Fibroblast of mammary gland (primary cell): Measurements from ENCODE around the gene DEPDC5.

Experiments
- DNase-seq: peaks from one replicate; pipeline ENCODE4 v3.0.0-alpha.2; 2010; ENCODE audit warnings: low read depth
- H3K4me3 ChIP-seq: 2 replicates; pipeline ENCODE4 v1.5.1; 2011; ENCODE audit warnings: low read depth, mild to moderate bottlenecking, low read length, moderate library complexity; ENCODE audit not compliant: control insufficient read depth
- TF ChIP-seq, protein P1 (sequence below): conservative IDR thresholded peaks from 2 replicates; pipeline ENCODE4 v1.5.1; 2011; ENCODE audit warnings: low read depth, low read length, inconsistent platforms; ENCODE audit not compliant: control insufficient read depth, insufficient read depth

DEPDC5 gene

GRCh38 chr22:31861226-31861840 lies 107.5 kb downstream of the DEPDC5 start:
- H3K4me3 ChIP-seq, result no peak overlapping the region
- peak; percentile 81 for DNase-seq
- TF ChIP-seq, protein P1, sequence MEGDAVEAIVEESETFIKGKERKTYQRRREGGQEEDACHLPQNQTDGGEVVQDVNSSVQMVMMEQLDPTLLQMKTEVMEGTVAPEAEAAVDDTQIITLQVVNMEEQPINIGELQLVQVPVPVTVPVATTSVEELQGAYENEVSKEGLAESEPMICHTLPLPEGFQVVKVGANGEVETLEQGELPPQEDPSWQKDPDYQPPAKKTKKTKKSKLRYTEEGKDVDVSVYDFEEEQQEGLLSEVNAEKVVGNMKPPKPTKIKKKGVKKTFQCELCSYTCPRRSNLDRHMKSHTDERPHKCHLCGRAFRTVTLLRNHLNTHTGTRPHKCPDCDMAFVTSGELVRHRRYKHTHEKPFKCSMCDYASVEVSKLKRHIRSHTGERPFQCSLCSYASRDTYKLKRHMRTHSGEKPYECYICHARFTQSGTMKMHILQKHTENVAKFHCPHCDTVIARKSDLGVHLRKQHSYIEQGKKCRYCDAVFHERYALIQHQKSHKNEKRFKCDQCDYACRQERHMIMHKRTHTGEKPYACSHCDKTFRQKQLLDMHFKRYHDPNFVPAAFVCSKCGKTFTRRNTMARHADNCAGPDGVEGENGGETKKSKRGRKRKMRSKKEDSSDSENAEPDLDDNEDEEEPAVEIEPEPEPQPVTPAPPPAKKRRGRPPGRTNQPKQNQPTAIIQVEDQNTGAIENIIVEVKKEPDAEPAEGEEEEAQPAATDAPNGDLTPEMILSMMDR, result no peak

DNA sequence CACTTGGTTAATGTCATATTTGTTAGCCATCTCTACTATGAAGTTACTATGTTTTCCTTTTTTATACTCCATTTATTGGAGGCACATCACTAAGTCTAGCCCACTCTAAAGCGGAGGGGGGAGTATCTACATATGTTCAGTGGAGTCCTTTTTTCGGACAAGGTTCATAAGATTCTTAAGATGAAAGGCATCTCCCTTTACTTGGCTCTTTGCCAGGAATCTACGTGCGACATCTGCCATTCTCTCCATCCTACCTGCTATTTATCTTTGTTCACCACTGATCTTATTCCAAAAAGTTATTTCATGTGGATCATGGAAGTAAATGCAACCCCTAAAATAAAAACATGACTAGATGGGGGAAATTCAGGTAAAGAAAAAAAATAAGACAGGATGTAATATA lies 113.1 kb downstream of the DEPDC5 start:
- no peak overlapping the region for H3K4me3 ChIP-seq

DNA sequence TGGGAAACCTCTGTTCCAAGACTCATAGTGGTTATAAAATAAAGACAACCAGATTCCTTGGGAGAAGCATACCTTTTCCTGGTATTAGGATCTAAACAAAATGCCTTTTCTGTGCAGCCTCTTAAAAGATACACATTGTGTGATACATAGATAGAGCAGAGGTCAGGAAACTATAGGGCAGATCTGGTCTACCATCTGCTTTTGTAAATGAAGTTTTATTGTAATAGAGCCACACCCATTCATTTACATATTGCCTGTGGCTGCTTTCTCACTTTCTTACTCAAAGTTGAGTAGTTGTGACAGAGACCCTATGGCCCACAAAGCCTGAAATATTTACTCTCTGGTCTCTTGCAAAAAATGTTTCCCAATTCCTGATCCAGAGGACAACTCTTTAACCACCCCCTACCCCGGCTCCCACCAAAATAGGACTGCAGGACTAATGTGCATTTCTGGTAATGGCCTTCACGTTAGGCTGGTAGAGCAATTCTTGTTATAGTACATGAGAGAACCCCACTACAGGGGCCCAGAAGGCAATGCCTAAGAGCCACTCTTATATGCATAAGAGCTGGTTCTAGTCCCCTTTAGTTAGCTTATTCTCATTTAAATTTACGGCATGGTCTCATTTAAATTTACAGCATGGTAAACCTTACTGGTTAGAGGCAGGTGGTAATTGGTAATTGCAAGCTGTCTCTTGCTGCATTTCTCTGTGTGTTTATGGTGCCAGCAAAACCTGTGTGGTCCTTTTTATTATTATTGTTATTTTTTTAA lies 113.8 kb downstream of the DEPDC5 start:
- H3K4me3 ChIP-seq, result no peak overlapping the region
- TF ChIP-seq, protein P1, result no peak
- DNase-seq, result no peak

More for the DNA sequence above, 113.1 kb downstream of the DEPDC5 start:
- TF ChIP-seq, protein P1, result no peak
- no peak for DNase-seq

- TF ChIP-seq, protein P1, result no peak
- no peak for DNase-seq
- H3K4me3 ChIP-seq, result no peak overlapping the region
Measured at GRCh38 chr22:31869739-31870138, 115.9 kb downstream of the DEPDC5 start.

DNA sequence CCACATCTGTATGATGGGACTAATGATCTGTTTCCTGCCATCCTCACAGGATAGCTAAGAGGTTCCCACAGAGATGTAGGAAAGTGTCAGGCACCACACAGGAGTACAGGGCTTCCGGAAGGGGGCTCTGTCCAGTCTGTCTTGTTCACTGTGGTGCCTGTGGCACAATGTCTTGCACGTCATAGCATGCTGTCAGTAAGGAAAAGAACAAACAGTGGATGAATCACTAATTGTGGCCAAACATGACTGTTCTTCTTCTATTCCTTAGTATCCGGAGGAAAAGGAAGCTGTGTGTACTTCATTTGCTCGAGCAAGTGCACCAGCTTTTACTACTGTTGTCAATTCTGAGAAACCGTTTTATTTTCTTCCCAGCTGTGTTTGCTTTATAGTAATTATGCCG lies 117.1 kb downstream of the DEPDC5 start:
- DNase-seq, result peak; percentile 93
- TF ChIP-seq, protein P1, result peak; percentile 19
- H3K4me3 ChIP-seq, result no peak overlapping the region

GRCh38 chr22:31871480-31871879 lies 117.7 kb downstream of the DEPDC5 start:
- H3K4me3 ChIP-seq, result no peak overlapping the region
- TF ChIP-seq, protein P1, result no peak
- DNase-seq, result no peak

DNA sequence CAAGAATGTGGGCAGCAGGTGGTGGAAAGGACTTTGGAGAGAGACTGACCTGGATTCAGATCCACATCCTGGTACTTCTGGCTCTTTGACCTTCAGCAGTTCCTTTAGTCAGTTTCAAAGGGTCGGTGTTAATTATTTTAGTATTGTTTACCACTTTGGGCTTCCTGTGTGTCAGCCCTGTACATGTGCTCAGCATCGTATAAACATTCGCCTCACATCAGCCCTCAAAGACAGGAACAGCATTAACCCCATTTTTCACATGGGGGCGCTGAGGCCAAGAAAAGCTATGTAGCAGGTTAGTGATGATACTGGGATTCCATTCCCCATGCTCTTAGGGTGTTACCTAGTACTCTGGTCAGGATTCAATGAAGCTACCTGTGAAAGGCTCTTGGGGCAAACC lies 118.4 kb downstream of the DEPDC5 start:
- no peak for DNase-seq
- TF ChIP-seq, protein P1, result no peak
- H3K4me3 ChIP-seq, result no peak overlapping the region
